Brain microvascular endothelial cell (primary cell): Measurements from ENCODE around the gene DNAJB4.
"Not testable (repeated sequence)": the region's sequence is repeated elsewhere in the genome, so short reads cannot be mapped to it uniquely, and the experiment has no call there.

Source experiments
- DNase-seq: peaks from one replicate; pipeline ENCODE4 v3.0.0-alpha.2; 2020
- H3K27ac ChIP-seq: fragments of 250-450 bp; sonication (Bioruptor Pico); 2 replicates; pipeline ENCODE4 v1.5.1; 2020; ENCODE audit warnings: mild to moderate bottlenecking, moderate library complexity
- H3K27me3 ChIP-seq: fragments of 250-450 bp; sonication (Bioruptor Pico); replicated peaks from 2 replicates; pipeline ENCODE4 v1.5.1; 2020; ENCODE audit warnings: mild to moderate bottlenecking
- H3K36me3 ChIP-seq: fragments of 250-450 bp; sonication (Bioruptor Pico); replicated peaks from 2 replicates; pipeline ENCODE4 v1.5.1; 2020; ENCODE audit warnings: mild to moderate bottlenecking
- H3K4me3 ChIP-seq: 2 replicates; pipeline ENCODE4 v1.5.1; 2011; ENCODE audit warnings: low read depth, mild to moderate bottlenecking, control low read depth, low read length, moderate library complexity
- CTCF ChIP-seq: IDR thresholded peaks from 2 replicates; pipeline ENCODE4 v1.5.1; 2011; ENCODE audit warnings: low read depth, mild to moderate bottlenecking, moderate library complexity, low read length, control low read depth, inconsistent platforms; ENCODE audit errors: missing control alignments
- in situ Hi-C: cut with HindIII; loops from 2 replicates; pipeline ENCODE4 v1.10.0; 2017; ENCODE audit warnings: low sequenced_read_pairs, low pct_ligation_motif_present

Gene DNAJB4

GRCh38 chr1:78015148-78015547 is 10.4 kb downstream of the DNAJB4 start:
- no peak overlapping the region for H3K4me3 ChIP-seq
- H3K27me3 ChIP-seq: no peaks in the 10 kb centered on the region
- TF ChIP-seq CTCF: no peak
- no peak overlapping the region for H3K27ac ChIP-seq
- peaks cover 58% of the 10 kb centered on the region for H3K36me3 ChIP-seq
- in situ Hi-C loops: no loop called here
- no peak for DNase-seq

- in situ Hi-C loops: no loop called here
- H3K4me3 ChIP-seq: no peak overlapping the region
- TF ChIP-seq CTCF: no peak
- H3K27ac ChIP-seq: no peak overlapping the region
- H3K36me3 ChIP-seq: peaks cover 42% of the 10 kb centered on the region
- DNase-seq: no peak
- no peaks in the 10 kb centered on the region for H3K27me3 ChIP-seq
These were observed 14.3 kb downstream of the DNAJB4 start for GRCh38 chr1:78019024-78019423.

GRCh38 chr1:78021134-78021533 is 16.4 kb downstream of the DNAJB4 start:
- H3K4me3 ChIP-seq, H3K27me3 ChIP-seq, H3K27ac ChIP-seq, in situ Hi-C loops, DNase-seq: not testable (repeated sequence)
- peaks cover 25% of the 10 kb centered on the region for H3K36me3 ChIP-seq

GRCh38 chr1:78029793-78030192 is 25.1 kb downstream of the DNAJB4 start:
- no peak for TF ChIP-seq CTCF
- DNase-seq: no peak
- H3K27ac ChIP-seq: no peak overlapping the region
- no peaks in the 10 kb centered on the region for H3K36me3 ChIP-seq
- in situ Hi-C loops: no loop called here
- H3K4me3 ChIP-seq: no peak overlapping the region
- H3K27me3 ChIP-seq: no peaks in the 10 kb centered on the region

- no peak overlapping the region for H3K4me3 ChIP-seq
- in situ Hi-C loops: no loop called here
- H3K36me3 ChIP-seq: no peaks in the 10 kb centered on the region
- TF ChIP-seq CTCF: no peak
- H3K27ac ChIP-seq: no peak overlapping the region
- DNase-seq: no peak
- no peaks in the 10 kb centered on the region for H3K27me3 ChIP-seq
These were observed 28.5 kb downstream of the DNAJB4 start for GRCh38 chr1:78032996-78033796.

- no peaks in the 10 kb centered on the region for H3K36me3 ChIP-seq
- no peaks in the 10 kb centered on the region for H3K27me3 ChIP-seq
- no peak for DNase-seq
- no peak overlapping the region for H3K4me3 ChIP-seq
- no peak for TF ChIP-seq CTCF
- H3K27ac ChIP-seq: no peak overlapping the region
- in situ Hi-C loops: no loop called here
These were observed 29.0 kb downstream of the DNAJB4 start for GRCh38 chr1:78033797-78034172.
